HEK293 (cell line): Measurements from ENCODE around the gene JAK3.

Experiments
- CTCF ChIA-PET: fragments of 350-600 bp; formaldehyde crosslinking; extraction: SDS; loops from one replicate; lab custom pipeline; 2021; ENCODE audit warnings: antibody characterized with exemption; lab: Yijun Ruan, JAX
- POLR2A ChIA-PET: fragments of 300-600 bp; formaldehyde crosslinking; extraction: SDS; loops from one replicate; lab custom pipeline; 2020; ENCODE audit warnings: antibody characterized with exemption, inconsistent platforms; lab: Yijun Ruan, JAX
- H3K27ac ChIP-seq: fragments of 200-500 bp; sonication (Bioruptor generic); 2 replicates; pipeline ENCODE4 v1.5.1; 2014; ENCODE audit warnings: low read depth, low read length, control low read depth, inconsistent platforms; ENCODE audit errors: extremely low read depth
- H3K36me3 ChIP-seq, 2 experiments: fragments of 200-500 bp in 1 of 2; sonication (Bioruptor generic) in 1 of 2; 1 replicate in 1 of 2; 2 replicates in 1 of 2; pipeline ENCODE4 v1.5.1; 2014 to 2017; ENCODE audit warnings: inconsistent platforms in 2 of 2, low read length in 2 of 2; ENCODE audit not compliant: control insufficient read depth in 2 of 2, insufficient read depth in 1 of 2
- H3K4me1 ChIP-seq: fragments of 200-500 bp; sonication (Bioruptor generic); 2 replicates; pipeline ENCODE4 v1.5.1; 2014; ENCODE audit warnings: mild to moderate bottlenecking, low read length, inconsistent platforms; ENCODE audit not compliant: control insufficient read depth, insufficient read depth
- H3K4me3 ChIP-seq: 2 replicates; pipeline ENCODE4 v1.5.1; 2011; ENCODE audit warnings: low read depth, mild to moderate bottlenecking, control low read depth, low read length, moderate library complexity
- H3K9me3 ChIP-seq: fragments of 200-500 bp; sonication (Bioruptor generic); 2 replicates; pipeline ENCODE4 v1.5.1; 2014; ENCODE audit warnings: low read depth, low read length, inconsistent platforms; ENCODE audit not compliant: control insufficient read depth, insufficient read depth
- CTCF ChIP-seq: fragments of 450-650 bp; formaldehyde crosslinking; IDR thresholded peaks from 2 replicates; pipeline ENCODE4 v1.5.1; 2016; ENCODE audit warnings: missing biosample characterization, missing genetic modification characterization
- PBX3 ChIP-seq: sonication (generic); formaldehyde crosslinking; IDR thresholded peaks from 2 replicates; pipeline ENCODE4 v1.8.1; 2022; ENCODE audit warnings: mild to moderate bottlenecking, moderate library complexity, missing genetic modification reagents
- REPIN1 ChIP-seq: fragments of 450-650 bp; formaldehyde crosslinking; IDR thresholded peaks from 2 replicates; pipeline ENCODE4 v1.5.1; 2017; ENCODE audit warnings: missing biosample characterization, missing genetic modification characterization, low read depth
- SALL2 ChIP-seq: fragments of 450-650 bp; formaldehyde crosslinking; IDR thresholded peaks from 2 replicates; pipeline ENCODE4 v1.5.0; 2017; ENCODE audit warnings: missing biosample characterization, mild to moderate bottlenecking, missing genetic modification characterization, borderline replicate concordance
- SETDB1 ChIP-seq: IDR thresholded peaks from one replicate; pipeline ENCODE4 v1.6.1; 2017; ENCODE audit warnings: mild to moderate bottlenecking, low read length, moderate library complexity, mixed read lengths; ENCODE audit not compliant: insufficient read length
- WT1 ChIP-seq: fragments of 450-650 bp; formaldehyde crosslinking; IDR thresholded peaks from 2 replicates; pipeline ENCODE4 v1.5.1; 2016; ENCODE audit warnings: missing biosample characterization, missing genetic modification characterization
- ZFP3 ChIP-seq: fragments of 450-650 bp; formaldehyde crosslinking; IDR thresholded peaks from 2 replicates; pipeline ENCODE4 v1.5.1; 2016; ENCODE audit warnings: low read depth, missing biosample characterization, missing genetic modification characterization
- ZNF112 ChIP-seq: fragments of 450-650 bp; formaldehyde crosslinking; IDR thresholded peaks from 2 replicates; pipeline ENCODE4 v1.5.0; 2017; ENCODE audit warnings: missing biosample characterization, missing genetic modification characterization
- ZNF148 ChIP-seq: fragments of 450-650 bp; formaldehyde crosslinking; IDR thresholded peaks from 2 replicates; pipeline ENCODE4 v1.5.0; 2017; ENCODE audit warnings: missing biosample characterization, missing genetic modification characterization, borderline replicate concordance
- ZNF16 ChIP-seq: fragments of 450-650 bp; formaldehyde crosslinking; IDR thresholded peaks from 2 replicates; pipeline ENCODE4 v1.5.1; 2016; ENCODE audit warnings: low read depth, missing biosample characterization, missing genetic modification characterization
- ZNF18 ChIP-seq: fragments of 450-650 bp; formaldehyde crosslinking; IDR thresholded peaks from 2 replicates; pipeline ENCODE4 v1.5.1; 2016; ENCODE audit warnings: missing biosample characterization, missing genetic modification characterization
- ZNF221 ChIP-seq: fragments of 450-650 bp; formaldehyde crosslinking; IDR thresholded peaks from 2 replicates; pipeline ENCODE4 v1.5.1; 2017; ENCODE audit warnings: missing biosample characterization, missing genetic modification characterization, borderline replicate concordance
- ZNF223 ChIP-seq: fragments of 450-650 bp; formaldehyde crosslinking; IDR thresholded peaks from 2 replicates; pipeline ENCODE4 v1.5.1; 2016; ENCODE audit warnings: missing biosample characterization, missing genetic modification characterization
- ZNF239 ChIP-seq: fragments of 450-650 bp; formaldehyde crosslinking; IDR thresholded peaks from 2 replicates; pipeline ENCODE4 v1.5.1; 2016; ENCODE audit warnings: missing biosample characterization, missing genetic modification characterization
- ZNF280D ChIP-seq: fragments of 450-650 bp; formaldehyde crosslinking; IDR thresholded peaks from 2 replicates; pipeline ENCODE4 v1.5.1; 2016; ENCODE audit warnings: missing biosample characterization, missing genetic modification characterization
- ZNF404 ChIP-seq: fragments of 450-650 bp; formaldehyde crosslinking; IDR thresholded peaks from 2 replicates; pipeline ENCODE4 v1.5.1; 2017; ENCODE audit warnings: missing biosample characterization, missing genetic modification characterization
- ZNF513 ChIP-seq: fragments of 450-650 bp; IDR thresholded peaks from 2 replicates; pipeline ENCODE4 v1.5.1; 2018; ENCODE audit warnings: missing biosample characterization, missing genetic modification characterization
- ZNF791 ChIP-seq: fragments of 450-650 bp; formaldehyde crosslinking; IDR thresholded peaks from 2 replicates; pipeline ENCODE4 v1.5.1; 2016; ENCODE audit warnings: missing biosample characterization, missing genetic modification characterization
- ZNF837 ChIP-seq: fragments of 450-650 bp; formaldehyde crosslinking; IDR thresholded peaks from 2 replicates; pipeline ENCODE4 v1.5.1; 2016; ENCODE audit warnings: missing biosample characterization, missing genetic modification characterization

JAK3 gene

GRCh38 chr19:17860993-17861360, 13.2 kb upstream of the JAK3 start:
- TF ChIP-seq PBX3 (no peak), ZNF112 (no peak), ZNF16 (tag by site-specific recombination) (no peak), ZNF837 (tag by site-specific recombination) (no peak), ZNF280D (no peak), SETDB1 (no peak), ZNF239 (tag by site-specific recombination) (no peak), SALL2 (no peak), ZNF513 (tag by site-specific recombination) (no peak), WT1 (tag by site-specific recombination) (no peak), ZNF404 (no peak), REPIN1 (tag by site-specific recombination) (no peak), ZNF148 (tag by site-specific recombination) (no peak), ZNF18 (tag by site-specific recombination) (no peak), ZNF221 (tag by site-specific recombination) (no peak), ZFP3 (tag by site-specific recombination) (no peak), ZNF791 (tag by site-specific recombination) (no peak), CTCF (tag by site-specific recombination) (no peak), ZNF223 (tag by site-specific recombination) (no peak)
- Histone ChIP-seq H3K9me3 (no peaks in the 10 kb centered on the region), H3K4me3 (peak overlapping the region; percentile 100), H3K36me3 (peaks cover 0 to 59% of the 10 kb centered on the region in 2 experiments; a peak in 2 of 3 replicates), H3K4me1 (0 out of 2 replicates have a peak, but pooled peaks cover 3% of the 10 kb centered on the region), H3K27ac (peak overlapping the region; percentile 76; the same call in 1 of the 2 replicates)
- POLR2A ChIA-PET, result interaction anchor here (0.6 to 3.8 kb wide), 2 partner anchors 72 to 464 kb away, joined by 3 to 86 read pairs; partner anchors contain the start of gene CCDC124
- CTCF ChIA-PET, result interaction anchor here (1.2 to 2.2 kb wide), 2 partner anchors 136 to 146 kb away, joined by 3 to 15 read pairs; no protein-coding TSS in a partner anchor
